8988T (cell line): ENCODE data around the gene SERPING1.
A peak's percentile ranks its signal among the peaks of the same experiment; 100 is the strongest.

Experiments used
- DNase-seq: peaks from one replicate; pipeline ENCODE4 v3.0.0; 2011

Gene SERPING1

GRCh38 chr11:57597916-57598830 is 688 bp downstream of the SERPING1 start:
- DNase-seq = no peak

- DNase-seq = no peak
These were observed 1.3 kb downstream of the SERPING1 start for GRCh38 chr11:57598831-57599155.

- DNase-seq = no peak
These were observed 1.9 kb downstream of the SERPING1 start for GRCh38 chr11:57599381-57599780.

DNA sequence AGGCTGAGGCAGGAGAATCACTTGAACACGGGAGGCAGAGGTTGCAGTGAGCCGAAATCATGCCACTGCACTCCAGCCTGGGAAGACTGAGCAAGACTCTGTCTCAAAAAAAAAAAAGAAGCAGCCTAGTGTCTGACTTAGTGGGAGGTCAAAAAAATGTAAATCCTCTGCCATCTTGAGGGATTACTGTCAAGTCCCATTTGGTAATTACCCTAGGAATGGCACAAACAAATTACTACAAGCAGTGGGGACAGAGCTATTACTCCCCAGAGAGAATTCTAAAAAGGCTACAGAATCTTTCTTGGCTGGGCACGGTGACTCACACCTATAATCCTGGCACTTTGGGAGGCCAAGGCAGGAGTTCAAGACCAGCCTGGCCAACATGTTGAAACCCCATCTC is 3.8 kb downstream of the SERPING1 start:
- no peak for DNase-seq

DNA sequence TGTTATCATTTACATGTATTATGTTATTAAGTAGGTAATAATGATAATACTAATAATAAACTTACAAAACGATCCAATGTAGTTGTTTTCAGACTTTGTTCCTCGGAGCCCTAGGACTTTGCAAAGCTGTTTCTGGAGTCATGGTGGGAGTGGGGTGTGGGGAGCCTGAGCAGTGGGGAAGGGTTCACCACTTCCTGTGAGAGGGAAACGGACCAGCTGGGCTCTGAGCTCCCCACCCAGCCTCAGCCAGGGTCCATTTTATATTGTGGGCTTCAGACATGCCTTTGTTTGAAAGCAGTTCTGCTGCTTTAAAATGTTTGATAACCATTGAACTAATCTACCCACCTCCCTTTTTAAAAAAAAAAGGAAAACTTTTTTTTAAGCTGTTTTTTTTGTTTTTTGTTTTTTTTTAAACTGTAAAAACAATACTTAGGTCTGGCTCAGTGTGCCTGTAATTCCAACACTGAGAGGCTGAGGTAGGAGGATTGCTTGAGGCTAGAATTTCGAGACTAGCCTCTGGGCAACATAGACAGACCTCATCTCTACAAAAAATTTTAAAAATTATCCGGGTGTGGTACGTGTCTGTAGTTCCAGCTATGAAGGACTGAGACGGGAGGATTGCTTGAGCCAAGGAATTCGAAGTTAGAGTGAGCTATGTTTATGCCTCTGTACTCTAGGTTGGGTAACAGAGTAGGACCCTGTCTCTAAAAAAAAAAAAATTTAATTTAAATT is 7.0 kb downstream of the SERPING1 start:
- no peak for DNase-seq

- no peak for DNase-seq
These were observed 7.5 kb downstream of the SERPING1 start for GRCh38 chr11:57605028-57605420.

GRCh38 chr11:57610170-57610569 is 12.7 kb downstream of the SERPING1 start:
- no peak for DNase-seq

DNA sequence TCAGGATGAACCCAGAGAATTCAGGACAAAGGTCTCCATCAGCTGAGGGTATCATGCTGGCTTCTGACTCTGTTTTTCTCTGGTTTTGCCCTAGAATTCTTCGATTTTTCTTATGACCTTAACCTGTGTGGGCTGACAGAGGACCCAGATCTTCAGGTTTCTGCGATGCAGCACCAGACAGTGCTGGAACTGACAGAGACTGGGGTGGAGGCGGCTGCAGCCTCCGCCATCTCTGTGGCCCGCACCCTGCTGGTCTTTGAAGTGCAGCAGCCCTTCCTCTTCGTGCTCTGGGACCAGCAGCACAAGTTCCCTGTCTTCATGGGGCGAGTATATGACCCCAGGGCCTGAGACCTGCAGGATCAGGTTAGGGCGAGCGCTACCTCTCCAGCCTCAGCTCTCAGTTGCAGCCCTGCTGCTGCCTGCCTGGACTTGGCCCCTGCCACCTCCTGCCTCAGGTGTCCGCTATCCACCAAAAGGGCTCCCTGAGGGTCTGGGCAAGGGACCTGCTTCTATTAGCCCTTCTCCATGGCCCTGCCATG is 16.8 kb downstream of the SERPING1 start:
- DNase-seq = no peak

DNA sequence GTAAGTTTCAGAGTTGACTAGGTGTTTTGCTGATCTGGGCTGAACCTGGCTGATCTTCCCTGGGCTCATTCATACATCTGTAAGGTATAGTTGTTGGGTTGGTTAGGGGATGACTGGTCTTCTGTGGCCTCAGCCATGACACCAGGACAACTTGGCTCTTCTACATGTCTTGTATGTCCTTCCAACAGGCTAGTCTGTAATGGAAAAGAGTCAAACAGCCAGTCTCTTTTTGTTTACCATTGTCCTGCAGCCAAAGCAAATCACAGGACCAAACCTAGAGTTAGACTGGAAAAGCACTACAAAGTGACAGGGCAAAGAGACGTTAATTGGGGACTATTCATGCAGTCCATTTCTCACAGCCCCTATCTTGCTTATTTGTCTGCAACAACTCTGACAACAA is 17.8 kb downstream of the SERPING1 start:
- DNase-seq = no peak

GRCh38 chr11:57616595-57616994 is 19.1 kb downstream of the SERPING1 start:
- DNase-seq = no peak

DNA sequence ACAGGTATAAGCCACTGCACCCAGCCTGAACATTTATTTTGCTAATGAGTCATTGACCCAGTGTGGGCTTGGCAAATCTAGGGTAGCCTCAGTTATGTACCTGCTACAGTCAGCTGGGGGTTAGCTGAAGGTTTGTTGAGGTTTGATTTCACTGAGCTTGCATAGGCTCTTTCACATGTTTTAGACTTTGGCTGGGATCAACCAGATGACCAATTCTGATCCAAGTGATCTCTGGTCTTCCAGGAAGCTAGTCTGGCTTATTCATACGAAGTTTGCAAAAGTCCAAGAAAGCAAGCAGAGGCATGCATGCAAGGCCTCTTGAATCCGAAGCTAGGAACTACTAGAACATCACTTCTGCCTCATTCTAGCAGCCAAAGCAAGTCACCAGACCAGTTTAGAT is 21.0 kb downstream of the SERPING1 start:
- no peak for DNase-seq

- no peak for DNase-seq
These were observed 21.8 kb downstream of the SERPING1 start for GRCh38 chr11:57619331-57619730.

GRCh38 chr11:57620467-57620866 is 23.0 kb downstream of the SERPING1 start:
- DNase-seq = no peak

DNA sequence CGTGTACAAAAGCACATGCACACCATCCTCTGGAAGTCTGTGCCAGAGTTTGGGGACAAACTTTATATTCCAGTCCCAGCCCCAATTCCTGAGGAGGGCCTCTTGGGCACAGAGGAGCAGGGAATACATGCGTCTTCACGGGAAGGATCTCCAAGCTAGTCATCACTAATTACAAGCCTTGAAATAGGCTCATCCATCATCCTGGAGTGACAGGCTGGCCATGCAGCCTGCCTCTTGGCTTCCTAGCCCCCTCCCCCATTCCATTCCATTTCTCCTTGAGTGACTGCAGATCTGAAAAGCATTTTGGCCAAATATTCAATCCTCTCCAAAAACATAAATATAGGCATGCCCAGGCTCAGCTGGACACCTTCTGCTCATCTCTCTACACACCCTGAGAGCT is 24.8 kb downstream of the SERPING1 start:
- DNase-seq = no peak

DNA sequence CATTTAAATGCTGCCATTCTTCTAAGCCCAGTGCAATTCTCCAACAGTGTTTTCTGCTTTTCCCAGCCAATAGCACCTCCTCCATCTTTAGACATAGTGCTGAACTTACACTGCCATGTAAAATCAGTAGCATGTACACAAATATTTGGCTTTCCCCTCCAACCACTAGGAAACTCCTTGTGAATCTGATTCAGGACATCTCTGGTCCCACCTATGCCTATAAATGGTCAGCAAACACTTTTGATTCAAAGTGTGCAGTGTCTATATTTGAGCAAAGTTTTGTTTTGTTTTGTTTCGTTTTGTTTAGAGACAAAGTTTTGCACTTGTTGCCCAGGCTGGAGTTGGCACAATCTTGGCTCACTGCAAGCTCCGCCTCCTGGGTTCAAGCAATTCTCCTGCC is 27.4 kb downstream of the SERPING1 start:
- DNase-seq = no peak

GRCh38 chr11:57626895-57627294 is 29.4 kb downstream of the SERPING1 start:
- DNase-seq = no peak

DNA sequence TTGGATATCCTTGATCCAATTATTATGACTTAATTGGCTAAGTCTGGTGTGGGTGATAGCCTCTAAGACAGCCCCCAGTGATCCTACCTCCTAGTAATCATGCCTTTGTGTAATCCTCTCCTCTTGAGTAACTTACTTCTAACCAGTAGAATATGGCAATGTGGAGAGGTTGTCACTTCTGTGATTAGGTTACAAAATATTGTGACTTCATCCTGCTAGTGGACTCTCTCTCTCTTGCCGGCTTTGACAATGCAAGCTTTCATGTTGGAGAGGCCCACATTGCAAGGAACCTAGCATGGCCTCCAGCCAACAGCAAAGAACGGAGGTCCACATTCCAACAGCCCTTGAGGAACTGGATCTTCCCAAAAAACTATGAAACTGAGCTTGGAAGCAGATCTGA is 32.7 kb downstream of the SERPING1 start:
- DNase-seq = no peak

GRCh38 chr11:57632116-57632515 is 34.6 kb downstream of the SERPING1 start:
- DNase-seq = no peak

DNA sequence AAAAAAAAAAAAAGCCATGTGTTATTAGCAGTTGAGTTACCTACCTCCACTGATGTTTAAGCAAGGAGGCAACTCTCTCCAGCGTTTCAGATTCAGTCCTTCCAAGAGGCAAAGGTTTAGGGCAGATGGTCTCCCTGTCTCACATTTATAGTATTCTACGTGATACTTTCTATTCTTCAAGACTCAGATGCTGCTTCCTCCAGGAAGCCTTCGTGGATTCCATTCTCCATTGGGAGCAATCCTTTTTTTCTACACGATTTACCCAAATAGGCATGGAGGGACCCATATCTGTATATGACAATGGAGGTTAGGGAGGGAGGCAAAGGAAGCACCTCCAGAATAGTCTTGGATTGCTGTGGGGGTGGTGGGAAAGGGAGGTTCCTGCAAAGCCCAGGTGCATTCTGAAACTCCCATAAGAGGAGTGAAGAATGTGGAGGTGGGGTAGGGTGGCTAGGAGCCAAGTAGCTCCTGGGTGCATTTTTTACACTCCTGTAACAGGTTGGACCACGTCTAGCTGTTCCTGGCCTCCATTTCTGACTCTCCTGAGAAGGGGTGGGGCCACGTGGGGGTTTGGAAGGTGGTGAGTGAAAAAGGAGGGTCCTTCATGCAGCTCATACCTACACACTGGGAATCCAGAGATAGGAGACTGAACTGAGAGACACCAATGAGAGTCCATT is 36.0 kb downstream of the SERPING1 start:
- no peak for DNase-seq

GRCh38 chr11:57634311-57634710 is 36.8 kb downstream of the SERPING1 start:
- no peak for DNase-seq

DNA sequence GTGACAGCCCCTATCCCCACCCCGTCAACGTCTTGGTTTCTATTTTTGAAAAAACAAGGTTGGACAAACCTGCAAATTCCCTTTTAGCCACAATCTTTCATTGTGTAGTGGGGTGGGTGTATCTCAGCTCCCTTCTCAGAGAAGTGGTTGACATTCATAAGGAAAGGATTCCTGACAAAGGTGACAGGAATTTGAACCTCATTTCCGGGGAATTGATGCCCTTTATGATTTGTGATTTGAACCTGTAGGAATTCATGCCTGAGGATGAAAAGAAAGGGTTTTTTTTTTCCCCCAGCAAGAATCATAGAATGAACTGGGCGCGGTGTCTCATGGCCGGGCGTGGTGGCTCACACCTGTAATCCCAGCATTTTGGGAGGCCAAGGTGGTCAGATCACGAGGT is 37.8 kb downstream of the SERPING1 start:
- no peak for DNase-seq

- no peak for DNase-seq
These were observed 40.1 kb downstream of the SERPING1 start for GRCh38 chr11:57637626-57638004.

DNA sequence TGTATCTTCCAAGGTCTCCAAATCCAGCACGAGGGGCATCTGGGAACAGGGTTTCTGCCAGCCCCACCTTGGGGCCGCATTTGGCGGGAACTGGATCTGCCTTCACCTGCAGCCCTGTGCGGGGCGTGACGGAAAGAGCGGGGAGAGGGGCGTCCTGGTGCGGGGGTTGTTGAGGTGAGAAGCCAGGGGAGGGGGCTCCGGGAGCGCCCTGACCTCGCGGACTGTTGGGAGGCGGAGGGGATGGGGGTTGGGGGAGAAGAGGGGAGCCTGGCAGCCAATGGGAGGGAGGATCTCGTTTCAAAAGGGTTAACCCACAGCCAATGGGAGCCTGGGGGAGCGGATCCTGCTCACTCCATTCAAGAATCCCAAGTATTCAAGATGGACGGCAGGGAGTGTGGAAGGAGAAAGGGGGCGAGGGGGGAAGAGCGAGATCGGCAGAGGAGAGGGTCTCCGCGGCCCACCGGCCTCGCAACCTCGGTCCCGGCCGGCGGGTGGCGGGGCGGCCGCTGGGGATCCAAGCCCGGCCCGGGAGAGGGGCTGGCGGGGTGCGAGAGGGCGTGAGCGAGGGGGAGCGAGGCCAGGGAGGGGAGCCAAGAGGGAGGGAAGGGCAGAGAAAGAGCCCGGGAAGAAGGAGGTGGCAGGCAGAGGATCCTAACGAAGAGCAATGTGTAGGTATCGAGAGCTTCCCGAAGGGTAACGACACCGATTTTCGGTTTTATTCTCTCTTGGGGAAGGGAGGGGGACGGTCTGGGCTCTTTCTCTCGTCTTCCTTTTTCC is 40.7 kb downstream of the SERPING1 start:
- peak; percentile 99 for DNase-seq
